T1000 (cell line): ENCODE results near the gene STRN4.
A peak's percentile ranks its signal among the peaks of the same experiment; 100 is the strongest.
"Not testable (repeated sequence)": the region's sequence is repeated elsewhere in the genome, so short reads cannot be mapped to it uniquely, and the experiment has no call there.

Experiments
- DNase-seq: peaks from one replicate; lab custom pipeline; 2025; ENCODE audit warnings: mixed read lengths; lab: John Stamatoyannopoulos, UW

Gene STRN4

GRCh38 chr19:46772170-46773017 lies 26.1 kb upstream of the STRN4 start:
- DNase-seq: no peak

GRCh38 chr19:46768746-46769145 lies 22.5 kb upstream of the STRN4 start:
- not testable (repeated sequence) for DNase-seq

- DNase-seq: no peak
These were observed 20.5 kb upstream of the STRN4 start for GRCh38 chr19:46766569-46767317.

- no peak for DNase-seq
These were observed 18.6 kb upstream of the STRN4 start for GRCh38 chr19:46764817-46765291.

- no peak for DNase-seq
These were observed 16.1 kb upstream of the STRN4 start for GRCh38 chr19:46762245-46762890.

- DNase-seq: no peak
These were observed 15.2 kb upstream of the STRN4 start for GRCh38 chr19:46761418-46761831.

- DNase-seq: not testable (repeated sequence)
These were observed 14.6 kb upstream of the STRN4 start for GRCh38 chr19:46760897-46761296.

GRCh38 chr19:46760363-46760762 lies 14.1 kb upstream of the STRN4 start:
- no peak for DNase-seq

GRCh38 chr19:46759817-46760333 lies 13.6 kb upstream of the STRN4 start:
- DNase-seq: no peak

GRCh38 chr19:46759206-46759605 lies 13.0 kb upstream of the STRN4 start:
- no peak for DNase-seq

- no peak for DNase-seq
These were observed 10.3 kb upstream of the STRN4 start for GRCh38 chr19:46756544-46756888.

GRCh38 chr19:46755853-46756543 lies 9.7 kb upstream of the STRN4 start:
- DNase-seq: no peak

- no peak for DNase-seq
These were observed 9.0 kb upstream of the STRN4 start for GRCh38 chr19:46755077-46755852.

GRCh38 chr19:46753420-46754155 lies 7.3 kb upstream of the STRN4 start:
- no peak for DNase-seq

GRCh38 chr19:46748325-46749109 lies 2.3 kb upstream of the STRN4 start:
- DNase-seq: peak; percentile 34

GRCh38 chr19:46745521-46746280 lies 549 bp downstream of the STRN4 start, which contains the start of gene FKRP:
Gene FKRP, plus strand, starts transcription at chr19:46746057. Its CDS starts 9,394 bp downstream, at chr19:46755451.
- no peak for DNase-seq

GRCh38 chr19:46745030-46745429 lies 1.2 kb downstream of the STRN4 start:
- no peak for DNase-seq

- no peak for DNase-seq
These were observed 2.1 kb downstream of the STRN4 start for GRCh38 chr19:46744005-46744691.
